Gastrocnemius medialis (tissue), 4 donors: ENCODE results near the gene CAV2. TPM values are rescaled to one million over a fixed set of nuclear protein-coding genes. Genes with fewer than 3 reads are reported as not detected.

Experiments used
- ATAC-seq, 2 donors: fragments of 150-250 bp; one replicate each; pipeline ENCODE4 v1.9.1; 2016
- DNase-seq, 2 donors: peaks; one replicate each; pipeline ENCODE4 v3.0.0-alpha.2; 2019
- H3K27ac ChIP-seq, 4 donors: fragments of 200-600 bp; sonication (generic); 1 replicate in 1 of 4; 2 replicates in 3 of 4; pipeline ENCODE4 v1.5.1; 2016 to 2018; ENCODE audit warnings: mild to moderate bottlenecking in 2 of 4, moderate library complexity in 1 of 4
- H3K27me3 ChIP-seq, 3 donors: fragments of 200-600 bp; sonication (generic) in 2 of 3; 1 replicate in 1 of 3; 2 replicates in 2 of 3; pipeline versions ENCODE4 v1.5.1 to v1.6.0; 2016 to 2019; ENCODE audit warnings: mild to moderate bottlenecking in 1 of 3, moderate library complexity in 1 of 3
- H3K36me3 ChIP-seq, 2 donors: fragments of 200-600 bp; sonication (generic) in 1 of 2; one replicate each; pipeline ENCODE4 v1.5.1; 2017 to 2018
- H3K4me1 ChIP-seq, 2 donors: fragments of 200-600 bp; sonication (generic) in 1 of 2; one replicate each; pipeline ENCODE4 v1.5.1; 2016 to 2017; ENCODE audit warnings: mild to moderate bottlenecking in 2 of 2
- H3K4me3 ChIP-seq, 4 donors: fragments of 200-600 bp; sonication (generic) in 3 of 4; 1 replicate in 1 of 4; 2 replicates in 3 of 4; pipeline ENCODE4 v1.5.1; 2016 to 2019; ENCODE audit warnings: mild to moderate bottlenecking in 2 of 4
- H3K9me3 ChIP-seq, 3 donors: fragments of 200-600 bp; sonication (generic) in 2 of 3; 1 replicate in 1 of 3; 2 replicates in 2 of 3; pipeline ENCODE4 v1.5.1; 2016 to 2019
- CTCF ChIP-seq, 5 experiments: fragments of 450-650 bp in 3 of 5; fragments of 200-600 bp in 2 of 5; sonication (generic) in 2 of 5; IDR thresholded peaks in 4 of 5; conservative IDR thresholded peaks in 1 of 5; 1 replicate in 4 of 5; 2 replicates in 1 of 5; pipeline ENCODE4 v1.5.1; 2016 to 2019; ENCODE audit warnings: antibody characterized with exemption in 5 of 5, mild to moderate bottlenecking in 3 of 5, moderate library complexity in 3 of 5
- POLR2A ChIP-seq, 2 donors: fragments of 450-650 bp; IDR thresholded peaks; one replicate each; pipeline ENCODE4 v1.6.1; 2017; ENCODE audit warnings: antibody characterized with exemption in 2 of 2, mild to moderate bottlenecking in 2 of 2, moderate library complexity in 2 of 2
- in situ Hi-C, 4 donors: fragments of 200-750 bp; cut with MboI; loops; one replicate each; pipeline versions ENCODE4 v1.15.0 to v1.8.0; 2017; ENCODE audit warnings: low sequenced_read_pairs in 4 of 4
- intact Hi-C: fragments of 100-400 bp; cut with DNase I; formaldehyde crosslinking; loops from one replicate; pipeline ENCODE4 v1.15.1; 2023; ENCODE audit warnings: low total_unique reads
- total RNA-seq, 4 donors: library from RNA; depleted of rRNA; stranded (reverse); fragments of >200 nt; gene quantifications; one replicate each; pipeline versions ENCODE4 v1.1.0 to v1.2.3, GENCODE V29; 2016

Gene CAV2
- total RNA-seq, 4 donors from 2014 or later = 12.7 to 26.2 (median 14.9) TPM

- Histone ChIP-seq H3K27ac (peak overlapping the region; percentile 16 to 39 (median 32)), H3K4me3 (no peak overlapping the region), H3K9me3 (no peaks in the 10 kb centered on the region), H3K36me3 (peaks cover 0 to 5% of the 10 kb centered on the region in 2 donors), H3K4me1 (peaks cover 17 to 31% of the 10 kb centered on the region in 2 donors), H3K27me3 (no peaks in the 10 kb centered on the region)
- TF ChIP-seq CTCF (IDR thresholded peaks at IDR 0.05 in 4 of 5, conservative IDR thresholded peaks at IDR 0.05 in 1 of 5) (no peak), POLR2A (IDR thresholded peaks at IDR 0.05) (no peak)
- in situ Hi-C loops (loop anchor here in 1 of 4 donors (10.0 kb wide), 1 partner anchor 47 kb away; no protein-coding TSS in a partner anchor), intact Hi-C loops (no loop called here)
- no peak for ATAC-seq
- DNase-seq = no peak
These were observed 38.6 kb downstream of the CAV2 start for GRCh38 chr7:116538138-116538537.

DNA sequence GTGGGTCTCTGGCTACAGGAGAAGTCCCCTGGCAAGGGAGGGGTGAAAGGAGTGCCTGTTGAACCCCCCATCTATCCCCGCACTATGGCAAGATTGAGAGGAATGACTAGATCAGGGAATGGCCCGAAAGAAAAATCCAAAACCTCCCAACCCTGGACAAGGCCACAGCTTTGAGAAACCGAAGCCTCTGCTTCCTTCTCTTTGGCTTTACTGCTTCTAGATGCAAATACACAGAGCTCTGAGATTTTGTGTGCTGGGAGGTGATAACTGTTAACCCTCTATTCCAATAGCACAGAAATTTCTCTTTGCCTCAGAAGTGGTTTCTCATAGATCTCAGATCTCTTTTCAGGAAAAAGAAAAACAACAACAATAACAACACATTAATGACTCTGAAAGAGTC, 40.3 kb downstream of the CAV2 start:
- intact Hi-C loops (no loop called here), in situ Hi-C loops (loop anchor here in 1 of 4 donors (10.0 kb wide), 1 partner anchor 45 kb away; no protein-coding TSS in a partner anchor)
- ATAC-seq = no peak

GRCh38 chr7:116540743-116541142, 41.2 kb downstream of the CAV2 start:
- no peaks in the 10 kb centered on the region for H3K27me3 ChIP-seq
- peak overlapping the region in 3 of 4 donors; percentile 22 to 37 (median 28) for H3K27ac ChIP-seq
- DNase-seq (no peak), ATAC-seq (no peak)
- intact Hi-C loops (no loop called here), in situ Hi-C loops (no loop called here)
- H3K36me3 ChIP-seq = peaks cover 0 to 5% of the 10 kb centered on the region in 2 donors
- H3K9me3 ChIP-seq = no peaks in the 10 kb centered on the region
- H3K4me3 ChIP-seq = no peak overlapping the region
- peaks cover 18 to 23% of the 10 kb centered on the region in 2 donors for H3K4me1 ChIP-seq
- no peak for TF ChIP-seq CTCF (IDR thresholded peaks at IDR 0.05 in 4 of 5, conservative IDR thresholded peaks at IDR 0.05 in 1 of 5)
- TF ChIP-seq POLR2A (IDR thresholded peaks at IDR 0.05) = no peak

More for the DNA sequence above, 40.3 kb downstream of the CAV2 start:
- Histone ChIP-seq H3K4me1 (peaks cover 18 to 24% of the 10 kb centered on the region in 2 donors), H3K27ac (peak overlapping the region in 3 of 4 donors; percentile 30 to 37 (median 34)), H3K36me3 (peaks cover 0 to 5% of the 10 kb centered on the region in 2 donors), H3K9me3 (no peaks in the 10 kb centered on the region), H3K27me3 (no peaks in the 10 kb centered on the region), H3K4me3 (no peak overlapping the region)
- TF ChIP-seq POLR2A (IDR thresholded peaks at IDR 0.05) = no peak
- TF ChIP-seq CTCF (IDR thresholded peaks at IDR 0.05 in 4 of 5, conservative IDR thresholded peaks at IDR 0.05 in 1 of 5) = no peak
- DNase-seq = no peak

DNA sequence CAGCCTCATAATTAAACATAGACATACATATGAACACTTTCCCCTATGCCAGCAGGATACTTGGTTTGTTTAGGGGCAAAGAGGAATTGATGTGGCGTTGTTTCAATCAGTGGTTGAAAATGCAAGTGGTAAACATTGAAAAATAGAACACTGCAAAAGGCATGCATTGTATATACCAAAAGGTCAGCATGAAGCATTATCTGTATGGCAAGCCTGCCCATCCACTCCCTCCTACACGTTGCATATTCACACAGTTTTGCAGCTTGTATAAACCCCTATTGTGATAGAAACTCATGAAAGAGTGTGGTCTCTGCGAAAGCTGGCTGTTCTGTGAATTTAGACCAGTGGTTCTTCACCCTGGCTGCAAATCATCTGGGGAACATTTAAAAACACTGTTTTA, 42.4 kb downstream of the CAV2 start:
- Histone ChIP-seq H3K4me3 (no peak overlapping the region), H3K4me1 (peaks cover 14 to 18% of the 10 kb centered on the region in 2 donors), H3K27me3 (no peaks in the 10 kb centered on the region), H3K27ac (peak overlapping the region in 2 of 4 donors; percentile 29 to 31), H3K9me3 (no peaks in the 10 kb centered on the region), H3K36me3 (peaks cover 0 to 5% of the 10 kb centered on the region in 2 donors)
- DNase-seq (no peak), ATAC-seq (no peak)
- TF ChIP-seq CTCF (IDR thresholded peaks at IDR 0.05 in 4 of 5, conservative IDR thresholded peaks at IDR 0.05 in 1 of 5) = no peak
- no peak for TF ChIP-seq POLR2A (IDR thresholded peaks at IDR 0.05)
- intact Hi-C loops = no loop called here
- in situ Hi-C loops = no loop called here

- no peak for DNase-seq
- in situ Hi-C loops (no loop called here), intact Hi-C loops (no loop called here)
- TF ChIP-seq POLR2A (IDR thresholded peaks at IDR 0.05) = no peak
- TF ChIP-seq CTCF (IDR thresholded peaks at IDR 0.05 in 4 of 5, conservative IDR thresholded peaks at IDR 0.05 in 1 of 5) = no peak
- no peak for ATAC-seq
- H3K27me3 ChIP-seq = no peaks in the 10 kb centered on the region
- no peak overlapping the region for H3K4me3 ChIP-seq
- peaks cover 0 to 5% of the 10 kb centered on the region in 2 donors for H3K36me3 ChIP-seq
- H3K27ac ChIP-seq = peak overlapping the region in 3 of 4 donors; percentile 10 to 31 (median 29)
- no peaks in the 10 kb centered on the region for H3K9me3 ChIP-seq
- H3K4me1 ChIP-seq = peaks cover 14 to 18% of the 10 kb centered on the region in 2 donors
These were observed 43.1 kb downstream of the CAV2 start for GRCh38 chr7:116542618-116543017.
